Cardiac fibroblast (primary cell): ENCODE measurements around the gene MCOLN2.
A peak's percentile ranks its signal among the peaks of the same experiment; 100 is the strongest.

Experiments used
- DNase-seq, 2 donors: peaks; one replicate each; pipeline versions ENCODE4 v3.0.0 to v3.0.0-alpha.2; 2010; ENCODE audit warnings: low read depth in 2 of 2
- H3K4me3 ChIP-seq, 2 donors: replicated peaks in 1 of 2; 1 replicate in 1 of 2; 2 replicates in 1 of 2; pipeline ENCODE4 v1.5.1; 2011; ENCODE audit warnings: low read depth in 2 of 2, low read length in 2 of 2, mild to moderate bottlenecking in 2 of 2, moderate library complexity in 1 of 2
- CTCF ChIP-seq: IDR thresholded peaks from one replicate; pipeline ENCODE4 v1.5.1; 2011; ENCODE audit warnings: low read depth, mild to moderate bottlenecking, low read length, inconsistent platforms

The MCOLN2 gene

GRCh38 chr1:84959294-84959693 lies 37.6 kb downstream of the MCOLN2 start:
- DNase-seq, result peak; percentile 10 to 27
- H3K4me3 ChIP-seq, result no peak overlapping the region
- no peak for TF ChIP-seq CTCF

- peak; percentile 9 to 26 for DNase-seq
- no peak overlapping the region for H3K4me3 ChIP-seq
- no peak for TF ChIP-seq CTCF
These were observed 38.9 kb downstream of the MCOLN2 start for GRCh38 chr1:84957966-84958365.

GRCh38 chr1:84956655-84957054 lies 40.3 kb downstream of the MCOLN2 start:
- H3K4me3 ChIP-seq, result no peak overlapping the region
- no peak for TF ChIP-seq CTCF
- no peak for DNase-seq

- no peak overlapping the region for H3K4me3 ChIP-seq
- TF ChIP-seq CTCF, result no peak
- no peak for DNase-seq
These were observed 40.8 kb downstream of the MCOLN2 start for GRCh38 chr1:84956097-84956496.

GRCh38 chr1:84949664-84950063 lies 47.2 kb downstream of the MCOLN2 start:
- TF ChIP-seq CTCF, result no peak
- DNase-seq, result no peak

GRCh38 chr1:84947536-84948410 lies 49.1 kb downstream of the MCOLN2 start:
- no peak overlapping the region for H3K4me3 ChIP-seq
- no peak for TF ChIP-seq CTCF
- no peak for DNase-seq

More at GRCh38 chr1:84949664-84950063, 47.2 kb downstream of the MCOLN2 start:
- H3K4me3 ChIP-seq, result no peak overlapping the region
